Neutrophil (primary cell): ENCODE results near the gene MALRD1.

Source experiments
- H3K27ac ChIP-seq: fragments of 200-600 bp; sonication (generic); 2 replicates; pipeline ENCODE4 v1.5.1; 2016; ENCODE audit warnings: mild to moderate bottlenecking, moderate library complexity
- H3K27me3 ChIP-seq: fragments of 200-600 bp; sonication (generic); 2 replicates; pipeline ENCODE4 v1.6.0; 2016; ENCODE audit warnings: mild to moderate bottlenecking
- H3K36me3 ChIP-seq: fragments of 200-600 bp; sonication (generic); 2 replicates; pipeline ENCODE4 v1.5.1; 2017
- H3K4me1 ChIP-seq, 2 experiments: fragments of 200-600 bp in 1 of 2; sonication (generic) in 1 of 2; 1 replicate in 1 of 2; 2 replicates in 1 of 2; pipeline versions ENCODE4 v1.5.1 to v1.6.1; 2013 to 2016; ENCODE audit warnings: low read depth in 1 of 2, low read length in 1 of 2, mild to moderate bottlenecking in 1 of 2, moderate library complexity in 1 of 2; ENCODE audit not compliant: control insufficient read depth in 1 of 2, insufficient read depth in 1 of 2
- H3K4me3 ChIP-seq, 2 experiments: fragments of 200-600 bp in 1 of 2; sonication (generic) in 1 of 2; 1 replicate in 1 of 2; 2 replicates in 1 of 2; pipeline ENCODE4 v1.5.1; 2013 to 2016; ENCODE audit warnings: low read depth in 1 of 2, low read length in 1 of 2, mild to moderate bottlenecking in 1 of 2, moderate library complexity in 1 of 2
- H3K9me3 ChIP-seq: fragments of 200-600 bp; sonication (generic); 2 replicates; pipeline ENCODE4 v1.5.1; 2016
- TF ChIP-seq, protein P1 (sequence below): fragments of 200-600 bp; sonication (generic); IDR thresholded peaks from 2 replicates; pipeline ENCODE4 v1.5.1; 2016; ENCODE audit warnings: antibody characterized with exemption

Gene MALRD1

DNA sequence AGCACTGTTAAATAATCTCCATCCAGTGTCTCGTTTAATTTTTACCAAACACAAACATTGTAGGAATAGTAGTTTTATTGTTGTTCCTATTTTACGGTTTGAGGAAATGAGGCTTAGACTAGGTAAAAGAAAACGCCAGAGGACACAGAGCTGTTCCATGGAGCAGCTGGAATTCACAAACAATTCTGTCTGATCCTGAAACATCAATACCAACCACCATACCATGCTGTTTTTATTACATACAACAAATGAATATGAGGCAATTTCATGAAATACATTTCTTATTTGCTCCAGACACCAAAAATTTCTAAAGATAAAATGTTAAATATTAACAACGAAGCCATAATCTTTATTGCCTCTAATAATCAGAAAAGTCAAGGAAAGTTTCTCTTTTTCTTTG, 9.4 kb downstream of the MALRD1 start:
- Histone ChIP-seq H3K36me3 (no peaks in the 10 kb centered on the region), H3K4me1 (no peaks in the 10 kb centered on the region), H3K9me3 (no peaks in the 10 kb centered on the region), H3K27ac (no peak overlapping the region), H3K4me3 (no peak overlapping the region), H3K27me3 (no peaks in the 10 kb centered on the region)
- TF ChIP-seq, protein P1, sequence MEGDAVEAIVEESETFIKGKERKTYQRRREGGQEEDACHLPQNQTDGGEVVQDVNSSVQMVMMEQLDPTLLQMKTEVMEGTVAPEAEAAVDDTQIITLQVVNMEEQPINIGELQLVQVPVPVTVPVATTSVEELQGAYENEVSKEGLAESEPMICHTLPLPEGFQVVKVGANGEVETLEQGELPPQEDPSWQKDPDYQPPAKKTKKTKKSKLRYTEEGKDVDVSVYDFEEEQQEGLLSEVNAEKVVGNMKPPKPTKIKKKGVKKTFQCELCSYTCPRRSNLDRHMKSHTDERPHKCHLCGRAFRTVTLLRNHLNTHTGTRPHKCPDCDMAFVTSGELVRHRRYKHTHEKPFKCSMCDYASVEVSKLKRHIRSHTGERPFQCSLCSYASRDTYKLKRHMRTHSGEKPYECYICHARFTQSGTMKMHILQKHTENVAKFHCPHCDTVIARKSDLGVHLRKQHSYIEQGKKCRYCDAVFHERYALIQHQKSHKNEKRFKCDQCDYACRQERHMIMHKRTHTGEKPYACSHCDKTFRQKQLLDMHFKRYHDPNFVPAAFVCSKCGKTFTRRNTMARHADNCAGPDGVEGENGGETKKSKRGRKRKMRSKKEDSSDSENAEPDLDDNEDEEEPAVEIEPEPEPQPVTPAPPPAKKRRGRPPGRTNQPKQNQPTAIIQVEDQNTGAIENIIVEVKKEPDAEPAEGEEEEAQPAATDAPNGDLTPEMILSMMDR: no peak

DNA sequence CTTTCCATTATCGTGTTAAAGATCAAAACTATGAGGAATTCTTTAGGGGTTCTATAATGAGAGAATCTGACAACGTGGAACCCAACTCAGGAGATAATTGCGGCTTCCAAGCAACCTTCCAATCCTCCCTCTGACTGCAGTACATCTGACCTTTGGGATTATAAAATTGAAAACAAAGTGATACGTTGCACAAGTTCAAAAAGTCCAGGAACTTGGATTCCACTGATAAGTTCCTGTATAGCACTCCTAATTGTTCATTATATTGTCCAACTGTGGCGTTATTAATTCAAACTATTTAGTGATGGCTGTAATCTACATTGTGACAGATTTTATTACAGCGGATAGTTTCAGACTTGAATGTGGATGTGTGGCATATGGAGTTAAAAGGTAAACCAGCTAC, 15.4 kb downstream of the MALRD1 start:
- TF ChIP-seq, protein P1: no peak
- no peak overlapping the region for H3K27ac ChIP-seq
- no peaks in the 10 kb centered on the region for H3K4me1 ChIP-seq
- no peaks in the 10 kb centered on the region for H3K27me3 ChIP-seq
- no peaks in the 10 kb centered on the region for H3K36me3 ChIP-seq
- H3K4me3 ChIP-seq: no peak overlapping the region
- no peaks in the 10 kb centered on the region for H3K9me3 ChIP-seq

DNA sequence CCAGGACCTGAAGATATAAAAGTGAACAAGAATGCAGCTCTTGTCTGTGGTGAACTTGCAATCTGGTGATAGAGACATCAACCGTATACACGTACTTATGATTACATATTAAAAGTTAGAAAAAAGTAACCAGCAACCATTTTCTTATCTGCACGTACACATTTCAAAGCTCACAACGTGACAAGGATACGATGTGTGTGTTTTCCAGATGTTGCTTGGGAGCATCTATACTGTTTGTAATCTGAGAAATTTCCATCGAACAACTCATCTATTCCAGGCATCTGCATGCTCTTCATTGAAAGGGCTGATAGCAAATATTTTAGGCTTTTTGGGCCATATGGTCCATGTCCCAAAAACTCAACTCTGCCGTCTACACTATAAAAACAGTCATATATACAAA, 23.3 kb downstream of the MALRD1 start:
- Histone ChIP-seq H3K9me3 (no peaks in the 10 kb centered on the region), H3K4me1 (no peaks in the 10 kb centered on the region), H3K27ac (no peak overlapping the region), H3K36me3 (no peaks in the 10 kb centered on the region), H3K4me3 (no peak overlapping the region), H3K27me3 (no peaks in the 10 kb centered on the region)
- TF ChIP-seq, protein P1: no peak

DNA sequence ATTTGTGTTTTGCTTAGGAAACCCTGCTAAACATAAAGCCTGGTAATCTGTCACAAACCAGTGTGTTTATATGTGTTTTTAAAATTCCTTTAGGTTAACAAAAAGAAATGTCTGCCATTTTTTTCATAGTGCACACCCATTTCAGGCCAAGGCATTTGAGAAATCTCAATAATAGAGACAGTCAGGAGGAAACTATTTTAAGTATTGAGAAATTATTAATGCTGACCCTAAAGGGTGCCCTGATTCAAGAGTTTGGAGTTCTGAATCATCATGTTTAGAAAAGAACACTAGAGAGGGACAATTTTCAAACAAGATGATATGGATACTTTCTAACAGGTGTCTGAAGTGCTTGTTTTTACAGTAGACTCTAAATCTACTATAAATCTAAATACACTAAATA, 28.7 kb downstream of the MALRD1 start:
- H3K4me3 ChIP-seq: no peak overlapping the region
- no peaks in the 10 kb centered on the region for H3K27me3 ChIP-seq
- no peaks in the 10 kb centered on the region for H3K4me1 ChIP-seq
- TF ChIP-seq, protein P1: no peak
- no peak overlapping the region for H3K27ac ChIP-seq
- H3K9me3 ChIP-seq: no peaks in the 10 kb centered on the region
- H3K36me3 ChIP-seq: no peaks in the 10 kb centered on the region

DNA sequence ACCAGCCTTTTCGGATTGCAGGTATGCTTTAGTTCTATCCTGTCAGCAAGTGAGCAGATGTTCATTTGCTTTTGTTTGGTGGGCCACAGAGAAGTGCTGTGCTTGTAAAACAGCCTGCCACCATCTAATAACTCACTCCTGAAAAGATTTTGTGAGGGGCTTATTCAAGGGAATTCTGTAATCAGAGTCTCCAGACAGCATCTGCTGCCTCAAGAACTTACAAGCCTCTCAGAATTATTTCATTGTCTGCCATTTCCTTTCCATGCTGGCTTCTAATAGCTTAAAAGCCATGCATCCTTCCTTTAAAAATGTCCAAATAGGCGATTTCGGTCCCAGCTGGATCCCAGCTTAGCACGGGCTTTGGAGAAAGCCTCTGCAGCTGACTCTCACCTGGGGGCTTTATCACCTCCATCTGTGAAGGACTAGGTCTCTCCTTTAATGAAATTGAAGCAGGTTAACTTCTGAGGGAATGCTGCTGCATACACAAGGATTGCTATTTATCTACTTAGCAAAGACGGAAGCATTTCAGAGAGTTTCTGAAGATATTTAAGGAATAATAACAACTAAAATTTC, 48.0 kb downstream of the MALRD1 start:
- no peaks in the 10 kb centered on the region for H3K27me3 ChIP-seq
- H3K9me3 ChIP-seq: no peaks in the 10 kb centered on the region
- H3K27ac ChIP-seq: no peak overlapping the region
- no peaks in the 10 kb centered on the region for H3K36me3 ChIP-seq
- no peak overlapping the region for H3K4me3 ChIP-seq
- TF ChIP-seq, protein P1: no peak
- no peaks in the 10 kb centered on the region for H3K4me1 ChIP-seq

DNA sequence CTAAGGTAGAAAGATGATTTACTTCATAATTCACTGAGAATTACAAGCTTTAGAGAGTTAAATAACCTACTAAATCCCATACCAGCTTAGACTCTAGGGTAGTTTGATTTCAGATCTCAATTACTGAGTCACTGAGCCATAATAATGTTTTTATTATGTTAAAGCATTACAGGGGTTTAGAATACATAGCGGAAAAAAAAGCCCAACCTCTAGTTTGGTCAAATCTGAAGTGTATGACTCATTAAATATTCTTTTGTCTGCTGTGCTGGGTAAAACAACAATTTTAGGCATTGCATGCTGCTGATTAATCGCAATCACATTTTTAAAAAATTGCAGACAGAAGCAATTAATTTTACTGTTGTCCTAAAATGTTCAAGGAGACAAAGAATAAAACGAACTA, 48.5 kb downstream of the MALRD1 start:
- no peaks in the 10 kb centered on the region for H3K27me3 ChIP-seq
- no peaks in the 10 kb centered on the region for H3K9me3 ChIP-seq
- TF ChIP-seq, protein P1: no peak
- no peak overlapping the region for H3K4me3 ChIP-seq
- H3K27ac ChIP-seq: no peak overlapping the region
- H3K36me3 ChIP-seq: no peaks in the 10 kb centered on the region
- H3K4me1 ChIP-seq: no peaks in the 10 kb centered on the region
